Neural cell (in vitro differentiated cells): ENCODE measurements around the gene DAAM2. TPM values are rescaled to one million over a fixed set of nuclear protein-coding genes. Genes with fewer than 3 reads are reported as not detected.

ENCODE experiments used
- H2AFZ ChIP-seq: fragments of 200-600, 300-800 bp; sonication (generic), shearing (Covaris generic); 2 replicates; pipeline ENCODE4 v1.6.0; 2014; ENCODE audit warnings: low read depth, mild to moderate bottlenecking, antibody characterized with exemption, low read length, moderate library complexity
- H3F3A ChIP-seq: fragments of 200-600 bp; shearing (Covaris generic); 2 replicates; pipeline ENCODE4 v1.6.1; 2016; ENCODE audit warnings: mild to moderate bottlenecking, moderate library complexity, mixed read lengths, antibody characterized with exemption, low read length; ENCODE audit not compliant: insufficient read depth, poor library complexity, severe bottlenecking
- H3K27ac ChIP-seq: fragments of 200-600, 300-800 bp; sonication (generic), shearing (Covaris generic); 2 replicates; pipeline ENCODE4 v1.5.1; 2014; ENCODE audit warnings: mild to moderate bottlenecking, low read length, moderate library complexity
- H3K27me3 ChIP-seq: fragments of 300-800, 200-600 bp; sonication (generic), shearing (Covaris generic); 2 replicates; pipeline ENCODE4 v1.6.0; 2014; ENCODE audit warnings: mild to moderate bottlenecking, low read depth, low read length, moderate library complexity; ENCODE audit not compliant: insufficient read depth
- H3K36me3 ChIP-seq: fragments of 300-800, 200-600 bp; sonication (generic), shearing (Covaris generic); 2 replicates; pipeline ENCODE4 v1.5.1; 2014; ENCODE audit warnings: mild to moderate bottlenecking, antibody characterized with exemption, low read length, moderate library complexity; ENCODE audit not compliant: insufficient read depth
- H3K4me2 ChIP-seq: fragments of 300-800, 200-600 bp; sonication (generic), shearing (Covaris generic); 2 replicates; pipeline ENCODE4 v1.6.0; 2014; ENCODE audit warnings: mild to moderate bottlenecking, low read length
- H3K4me3 ChIP-seq: fragments of 300-800, 200-600 bp; sonication (generic), shearing (Covaris generic); 2 replicates; pipeline ENCODE4 v1.5.1; 2014; ENCODE audit warnings: mild to moderate bottlenecking, low read length, moderate library complexity
- H3K79me2 ChIP-seq: fragments of 200-600 bp; shearing (Covaris generic); replicated peaks from 2 replicates; pipeline ENCODE4 v1.6.0; 2014; ENCODE audit warnings: mild to moderate bottlenecking, low read length, moderate library complexity; ENCODE audit not compliant: insufficient read depth
- H3K9ac ChIP-seq: fragments of 300-800, 200-600 bp; sonication (generic), shearing (Covaris generic); 2 replicates; pipeline ENCODE4 v1.6.1; 2016; ENCODE audit warnings: mild to moderate bottlenecking, low read length, mixed read lengths
- H3K9me2 ChIP-seq: fragments of 200-600 bp; shearing (Covaris generic); 2 replicates; pipeline ENCODE4 v1.6.1; 2016; ENCODE audit warnings: mild to moderate bottlenecking, low read length, mixed read lengths; ENCODE audit not compliant: insufficient read depth
- H3K9me3 ChIP-seq: fragments of 200-600, 300-800 bp; sonication (generic), shearing (Covaris generic); 2 replicates; pipeline ENCODE4 v1.6.1; 2016; ENCODE audit warnings: mild to moderate bottlenecking, mixed run types, low read length, moderate library complexity, mixed read lengths
- H4K20me1 ChIP-seq: fragments of 200-600 bp; shearing (Covaris generic); 2 replicates; pipeline ENCODE4 v1.6.1; 2016; ENCODE audit warnings: mild to moderate bottlenecking, mixed run types; ENCODE audit not compliant: insufficient read depth
- EP300 ChIP-seq: fragments of 450-650 bp; conservative IDR thresholded peaks from 2 replicates; pipeline ENCODE4 v1.6.1; 2014; ENCODE audit warnings: antibody characterized with exemption, mild to moderate bottlenecking, moderate library complexity; ENCODE audit not compliant: poor library complexity, severe bottlenecking
- EZH2 ChIP-seq: fragments of 200-600, 300-800 bp; shearing (Covaris generic), sonication (generic); IDR thresholded peaks from 2 replicates; pipeline ENCODE4 v1.6.1; 2014; ENCODE audit warnings: antibody characterized with exemption, low read length, borderline replicate concordance, mild to moderate bottlenecking; ENCODE audit not compliant: insufficient read depth, poor library complexity, severe bottlenecking
- MXI1 ChIP-seq: fragments of 450-650 bp; conservative IDR thresholded peaks from 2 replicates; pipeline ENCODE4 v1.6.1; 2014; ENCODE audit warnings: antibody characterized with exemption, mild to moderate bottlenecking; ENCODE audit not compliant: poor library complexity, severe bottlenecking
- POLR2AphosphoS5 ChIP-seq: IDR thresholded peaks from 2 replicates; pipeline ENCODE4 v1.6.1; 2012
- RAD21 ChIP-seq: fragments of 450-650 bp; conservative IDR thresholded peaks from 2 replicates; pipeline ENCODE4 v1.6.1; 2014; ENCODE audit warnings: antibody characterized with exemption, mild to moderate bottlenecking, moderate library complexity
- SMC3 ChIP-seq: fragments of 450-650 bp; conservative IDR thresholded peaks from 2 replicates; pipeline ENCODE4 v1.6.1; 2014; ENCODE audit warnings: antibody characterized with exemption, mild to moderate bottlenecking, moderate library complexity; ENCODE audit not compliant: poor library complexity
- TAF1 ChIP-seq: IDR thresholded peaks from 2 replicates; pipeline ENCODE4 v1.6.1; 2012; ENCODE audit warnings: low read depth
- polyA plus RNA-seq: library from polyadenylated mRNA; depleted of rRNA; stranded (reverse); fragments of >200 nt; gene quantifications from 2 replicates; pipeline ENCODE4 v1.2.3, GENCODE V29; 2014
- TF ChIP-seq, protein P1 (sequence below): IDR thresholded peaks from 2 replicates; pipeline ENCODE4 v1.6.1; 2012; ENCODE audit warnings: borderline replicate concordance
- TF ChIP-seq, protein P2 (sequence below): fragments of 450-650 bp; IDR thresholded peaks from 2 replicates; pipeline ENCODE4 v1.5.1; 2014; ENCODE audit warnings: antibody characterized with exemption, mild to moderate bottlenecking, moderate library complexity; ENCODE audit not compliant: poor library complexity, severe bottlenecking

DAAM2 gene
- polyA plus RNA-seq, 1 donor from 2014 or later = 1.2 TPM

DNA sequence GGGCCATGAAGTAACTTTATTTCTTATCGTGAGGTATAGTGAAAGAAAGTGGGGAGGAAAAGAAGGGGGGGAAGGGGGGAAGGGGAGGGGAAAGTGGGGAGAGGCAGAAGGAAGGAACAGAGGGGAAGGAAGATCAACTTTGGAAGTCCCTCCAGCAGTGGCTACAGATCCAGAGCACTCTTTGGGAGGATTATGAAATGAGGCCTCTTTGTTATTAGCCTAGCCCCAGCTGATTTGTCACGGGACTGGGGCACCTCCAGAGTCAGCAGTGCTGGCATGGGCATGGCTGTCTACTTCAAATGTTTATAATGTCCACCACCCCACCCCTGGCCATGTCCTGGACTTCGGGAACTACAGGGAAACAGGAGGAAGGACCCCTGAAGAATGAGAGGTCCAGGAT lies 134.5 kb downstream of the DAAM2 start:
- Histone ChIP-seq H3K9me3 (no peaks in the 10 kb centered on the region), H4K20me1 (no peaks in the 10 kb centered on the region), H3K79me2 (no peaks in the 10 kb centered on the region), H3K36me3 (no peaks in the 10 kb centered on the region), H3K27ac (no peak overlapping the region), H3K4me2 (no peak overlapping the region), H2AFZ (no peak overlapping the region), H3K9ac (no peak overlapping the region), H3K27me3 (no peaks in the 10 kb centered on the region), H3F3A (no peaks in the 10 kb centered on the region), H3K4me3 (no peak overlapping the region), H3K9me2 (no peaks in the 10 kb centered on the region)
- TF ChIP-seq RAD21 (no peak), MXI1 (no peak), EP300 (no peak), EZH2 (no peak), POLR2AphosphoS5 (no peak), SMC3 (no peak), TAF1 (no peak)
- TF ChIP-seq, protein P1, sequence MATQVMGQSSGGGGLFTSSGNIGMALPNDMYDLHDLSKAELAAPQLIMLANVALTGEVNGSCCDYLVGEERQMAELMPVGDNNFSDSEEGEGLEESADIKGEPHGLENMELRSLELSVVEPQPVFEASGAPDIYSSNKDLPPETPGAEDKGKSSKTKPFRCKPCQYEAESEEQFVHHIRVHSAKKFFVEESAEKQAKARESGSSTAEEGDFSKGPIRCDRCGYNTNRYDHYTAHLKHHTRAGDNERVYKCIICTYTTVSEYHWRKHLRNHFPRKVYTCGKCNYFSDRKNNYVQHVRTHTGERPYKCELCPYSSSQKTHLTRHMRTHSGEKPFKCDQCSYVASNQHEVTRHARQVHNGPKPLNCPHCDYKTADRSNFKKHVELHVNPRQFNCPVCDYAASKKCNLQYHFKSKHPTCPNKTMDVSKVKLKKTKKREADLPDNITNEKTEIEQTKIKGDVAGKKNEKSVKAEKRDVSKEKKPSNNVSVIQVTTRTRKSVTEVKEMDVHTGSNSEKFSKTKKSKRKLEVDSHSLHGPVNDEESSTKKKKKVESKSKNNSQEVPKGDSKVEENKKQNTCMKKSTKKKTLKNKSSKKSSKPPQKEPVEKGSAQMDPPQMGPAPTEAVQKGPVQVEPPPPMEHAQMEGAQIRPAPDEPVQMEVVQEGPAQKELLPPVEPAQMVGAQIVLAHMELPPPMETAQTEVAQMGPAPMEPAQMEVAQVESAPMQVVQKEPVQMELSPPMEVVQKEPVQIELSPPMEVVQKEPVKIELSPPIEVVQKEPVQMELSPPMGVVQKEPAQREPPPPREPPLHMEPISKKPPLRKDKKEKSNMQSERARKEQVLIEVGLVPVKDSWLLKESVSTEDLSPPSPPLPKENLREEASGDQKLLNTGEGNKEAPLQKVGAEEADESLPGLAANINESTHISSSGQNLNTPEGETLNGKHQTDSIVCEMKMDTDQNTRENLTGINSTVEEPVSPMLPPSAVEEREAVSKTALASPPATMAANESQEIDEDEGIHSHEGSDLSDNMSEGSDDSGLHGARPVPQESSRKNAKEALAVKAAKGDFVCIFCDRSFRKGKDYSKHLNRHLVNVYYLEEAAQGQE = no peak
- TF ChIP-seq, protein P2, sequence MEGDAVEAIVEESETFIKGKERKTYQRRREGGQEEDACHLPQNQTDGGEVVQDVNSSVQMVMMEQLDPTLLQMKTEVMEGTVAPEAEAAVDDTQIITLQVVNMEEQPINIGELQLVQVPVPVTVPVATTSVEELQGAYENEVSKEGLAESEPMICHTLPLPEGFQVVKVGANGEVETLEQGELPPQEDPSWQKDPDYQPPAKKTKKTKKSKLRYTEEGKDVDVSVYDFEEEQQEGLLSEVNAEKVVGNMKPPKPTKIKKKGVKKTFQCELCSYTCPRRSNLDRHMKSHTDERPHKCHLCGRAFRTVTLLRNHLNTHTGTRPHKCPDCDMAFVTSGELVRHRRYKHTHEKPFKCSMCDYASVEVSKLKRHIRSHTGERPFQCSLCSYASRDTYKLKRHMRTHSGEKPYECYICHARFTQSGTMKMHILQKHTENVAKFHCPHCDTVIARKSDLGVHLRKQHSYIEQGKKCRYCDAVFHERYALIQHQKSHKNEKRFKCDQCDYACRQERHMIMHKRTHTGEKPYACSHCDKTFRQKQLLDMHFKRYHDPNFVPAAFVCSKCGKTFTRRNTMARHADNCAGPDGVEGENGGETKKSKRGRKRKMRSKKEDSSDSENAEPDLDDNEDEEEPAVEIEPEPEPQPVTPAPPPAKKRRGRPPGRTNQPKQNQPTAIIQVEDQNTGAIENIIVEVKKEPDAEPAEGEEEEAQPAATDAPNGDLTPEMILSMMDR = no peak

DNA sequence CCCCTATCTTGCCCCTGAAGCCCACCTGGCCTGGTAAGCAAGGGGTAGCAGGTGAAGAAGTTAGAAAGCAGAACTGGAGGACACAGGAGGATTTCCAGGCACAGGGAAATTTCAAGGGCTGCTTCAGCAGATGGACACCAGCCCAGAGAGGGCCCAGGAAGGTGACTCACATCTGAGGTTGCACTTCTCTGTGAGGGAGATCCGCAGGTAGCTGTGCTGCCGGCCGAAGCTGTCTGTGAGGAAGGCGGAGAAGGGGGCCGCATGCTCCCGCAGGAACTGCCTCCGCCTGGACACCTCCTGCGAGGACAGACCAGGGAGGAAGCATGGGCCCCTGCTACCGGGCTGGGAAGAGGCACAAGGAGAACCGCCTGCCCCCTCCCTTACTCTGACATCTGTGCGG lies 135.0 kb downstream of the DAAM2 start:
- Histone ChIP-seq H3K36me3 (no peaks in the 10 kb centered on the region), H3K9ac (no peak overlapping the region), H3F3A (no peaks in the 10 kb centered on the region), H3K9me2 (no peaks in the 10 kb centered on the region), H2AFZ (no peak overlapping the region), H4K20me1 (no peaks in the 10 kb centered on the region), H3K27ac (no peak overlapping the region), H3K4me2 (no peak overlapping the region), H3K79me2 (no peaks in the 10 kb centered on the region), H3K9me3 (no peaks in the 10 kb centered on the region), H3K27me3 (no peaks in the 10 kb centered on the region), H3K4me3 (no peak overlapping the region)
- TF ChIP-seq SMC3 = no peak
- no peak for TF ChIP-seq TAF1
- TF ChIP-seq EZH2 = no peak
- no peak for TF ChIP-seq POLR2AphosphoS5
- TF ChIP-seq, protein P1 = no peak
- no peak for TF ChIP-seq MXI1
- TF ChIP-seq RAD21 = no peak
- TF ChIP-seq, protein P2 = no peak
- TF ChIP-seq EP300 = no peak
